ENCODE measurements around the gene ADCY3. TPM values are rescaled to one million over a fixed set of nuclear protein-coding genes. Genes with fewer than 3 reads are reported as not detected.

Gene ADCY3
- total RNA-seq, 1 experiment from 2014 or later = 71.1 TPM

DNA sequence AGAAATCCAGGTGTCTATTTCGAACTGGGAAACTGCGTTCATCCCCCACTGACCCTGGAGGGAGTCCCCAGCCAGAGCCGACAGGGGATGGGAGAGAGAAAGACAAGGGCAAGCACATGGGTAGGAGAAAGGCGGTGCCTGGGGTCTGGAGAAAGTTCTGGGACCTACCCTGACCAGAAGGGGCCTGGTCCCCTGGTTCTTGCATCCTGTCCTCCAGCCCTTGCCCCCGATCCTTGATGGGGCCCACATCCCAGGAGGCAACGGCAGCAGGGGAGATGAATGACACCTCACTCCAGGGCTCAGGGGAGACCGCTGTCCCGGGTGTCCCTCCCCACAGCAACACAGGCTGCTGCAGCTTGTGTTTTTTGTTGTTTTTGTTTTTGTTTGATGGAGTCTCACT lies 4.9 kb downstream of the ADCY3 start (continued):
- TF ChIP-seq, protein P1, sequence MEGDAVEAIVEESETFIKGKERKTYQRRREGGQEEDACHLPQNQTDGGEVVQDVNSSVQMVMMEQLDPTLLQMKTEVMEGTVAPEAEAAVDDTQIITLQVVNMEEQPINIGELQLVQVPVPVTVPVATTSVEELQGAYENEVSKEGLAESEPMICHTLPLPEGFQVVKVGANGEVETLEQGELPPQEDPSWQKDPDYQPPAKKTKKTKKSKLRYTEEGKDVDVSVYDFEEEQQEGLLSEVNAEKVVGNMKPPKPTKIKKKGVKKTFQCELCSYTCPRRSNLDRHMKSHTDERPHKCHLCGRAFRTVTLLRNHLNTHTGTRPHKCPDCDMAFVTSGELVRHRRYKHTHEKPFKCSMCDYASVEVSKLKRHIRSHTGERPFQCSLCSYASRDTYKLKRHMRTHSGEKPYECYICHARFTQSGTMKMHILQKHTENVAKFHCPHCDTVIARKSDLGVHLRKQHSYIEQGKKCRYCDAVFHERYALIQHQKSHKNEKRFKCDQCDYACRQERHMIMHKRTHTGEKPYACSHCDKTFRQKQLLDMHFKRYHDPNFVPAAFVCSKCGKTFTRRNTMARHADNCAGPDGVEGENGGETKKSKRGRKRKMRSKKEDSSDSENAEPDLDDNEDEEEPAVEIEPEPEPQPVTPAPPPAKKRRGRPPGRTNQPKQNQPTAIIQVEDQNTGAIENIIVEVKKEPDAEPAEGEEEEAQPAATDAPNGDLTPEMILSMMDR (IDR thresholded peaks at IDR 0.05 in 2 of 3, conservative IDR thresholded peaks at IDR 0.05 in 1 of 3; ENCODE audit: borderline replicate concordance in 1 of 3, insufficient read depth in 1 of 3, low read depth in 2 of 3, low read length in 2 of 3) = no peak
- TF ChIP-seq RAD21 (IDR thresholded peaks at IDR 0.05; ENCODE audit: low read depth) = no peak
- TF ChIP-seq SIN3A (IDR thresholded peaks at IDR 0.05; ENCODE audit: low read depth) = no peak
- TF ChIP-seq EGR1 (IDR thresholded peaks at IDR 0.05; ENCODE audit: low read depth) = no peak
- no peak for TF ChIP-seq ZNF274 (IDR thresholded peaks at IDR 0.05; ENCODE audit: low read depth, low read length)
- TF ChIP-seq, protein P2, sequence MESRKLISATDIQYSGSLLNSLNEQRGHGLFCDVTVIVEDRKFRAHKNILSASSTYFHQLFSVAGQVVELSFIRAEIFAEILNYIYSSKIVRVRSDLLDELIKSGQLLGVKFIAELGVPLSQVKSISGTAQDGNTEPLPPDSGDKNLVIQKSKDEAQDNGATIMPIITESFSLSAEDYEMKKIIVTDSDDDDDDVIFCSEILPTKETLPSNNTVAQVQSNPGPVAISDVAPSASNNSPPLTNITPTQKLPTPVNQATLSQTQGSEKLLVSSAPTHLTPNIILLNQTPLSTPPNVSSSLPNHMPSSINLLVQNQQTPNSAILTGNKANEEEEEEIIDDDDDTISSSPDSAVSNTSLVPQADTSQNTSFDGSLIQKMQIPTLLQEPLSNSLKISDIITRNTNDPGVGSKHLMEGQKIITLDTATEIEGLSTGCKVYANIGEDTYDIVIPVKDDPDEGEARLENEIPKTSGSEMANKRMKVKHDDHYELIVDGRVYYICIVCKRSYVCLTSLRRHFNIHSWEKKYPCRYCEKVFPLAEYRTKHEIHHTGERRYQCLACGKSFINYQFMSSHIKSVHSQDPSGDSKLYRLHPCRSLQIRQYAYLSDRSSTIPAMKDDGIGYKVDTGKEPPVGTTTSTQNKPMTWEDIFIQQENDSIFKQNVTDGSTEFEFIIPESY (IDR thresholded peaks at IDR 0.05; ENCODE audit: extremely low read depth, insufficient replicate concordance, low read length) = no peak
- TF ChIP-seq, protein P3, sequence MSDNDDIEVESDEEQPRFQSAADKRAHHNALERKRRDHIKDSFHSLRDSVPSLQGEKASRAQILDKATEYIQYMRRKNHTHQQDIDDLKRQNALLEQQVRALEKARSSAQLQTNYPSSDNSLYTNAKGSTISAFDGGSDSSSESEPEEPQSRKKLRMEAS (IDR thresholded peaks at IDR 0.05) = no peak

DNA sequence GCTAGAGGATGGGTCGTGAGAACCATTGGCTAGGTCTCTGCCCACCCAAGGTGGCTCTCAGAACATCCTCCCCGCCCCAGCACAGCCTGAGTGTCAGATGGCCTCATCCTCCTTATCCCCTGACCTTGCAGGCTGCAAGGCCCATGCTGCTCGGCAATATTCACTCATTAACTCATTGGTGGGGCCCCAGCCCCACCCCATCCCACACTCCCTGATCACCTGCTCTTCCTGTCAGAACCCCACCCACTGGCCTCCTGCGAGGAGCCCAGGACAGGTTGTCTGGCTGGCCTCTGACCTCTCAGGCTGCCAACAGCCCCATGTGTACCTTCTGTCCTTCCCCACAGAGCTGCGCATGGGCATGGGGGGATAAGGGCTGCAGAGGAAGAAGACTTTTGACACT lies 5.3 kb downstream of the ADCY3 start:
- intact Hi-C loops (cut with micrococcal nuclease) = no loop called here
- Histone ChIP-seq H3K79me2 (ENCODE audit: insufficient read depth, low read length) (peaks cover 92% of the 10 kb centered on the region), H4K20me1 (ENCODE audit: insufficient read depth) (no peaks in the 10 kb centered on the region), H3K4me1 (ENCODE audit: control insufficient read depth in 1 of 2, insufficient read depth in 2 of 2, low read length in 2 of 2) (peaks cover 3 to 10% of the 10 kb centered on the region in 2 experiments; a peak in 2 of 4 replicates), H3K36me3 (ENCODE audit: control insufficient read depth in 1 of 2, insufficient read depth in 2 of 2, low read length in 2 of 2) (peaks cover 4 to 29% of the 10 kb centered on the region in 2 experiments; a peak in 3 of 4 replicates), H3K4me2 (ENCODE audit: low read length) (no peak overlapping the region), H3K4me3 (replicated peaks in 1 of 2; ENCODE audit: low read depth in 1 of 2, low read length in 2 of 2) (no peak overlapping the region), H3K9me2 (ENCODE audit: insufficient read depth) (no peaks in the 10 kb centered on the region), H3K27me3 (ENCODE audit: insufficient read depth, low read length) (no peaks in the 10 kb centered on the region), H3K9ac (ENCODE audit: low read length) (no peak overlapping the region), H3K27ac (ENCODE audit: low read depth, low read length) (no peak overlapping the region), H2AFZ (ENCODE audit: low read depth, low read length, poor library complexity, severe bottlenecking) (no peak overlapping the region), H3K9me3 (ENCODE audit: control insufficient read depth in 1 of 2, insufficient read depth in 1 of 2, low read depth in 1 of 2, low read length in 2 of 2) (peaks cover 0 to 7% of the 10 kb centered on the region in 2 experiments; a peak in 1 of 4 replicates)
- POLR2A ChIA-PET = no interaction called here
- DNase-seq (ENCODE audit: low read depth, low spot score) (no peak), ATAC-seq (no peak)
- TF ChIP-seq, protein P2 (IDR thresholded peaks at IDR 0.05; ENCODE audit: extremely low read depth, insufficient replicate concordance, low read length) = no peak
- TF ChIP-seq, protein P1 (IDR thresholded peaks at IDR 0.05 in 2 of 3, conservative IDR thresholded peaks at IDR 0.05 in 1 of 3; ENCODE audit: borderline replicate concordance in 1 of 3, insufficient read depth in 1 of 3, low read depth in 2 of 3, low read length in 2 of 3) = no peak
- TF ChIP-seq ZNF274 (IDR thresholded peaks at IDR 0.05; ENCODE audit: low read depth, low read length) = no peak
- RAD21 ChIA-PET (ENCODE audit: low non-redundant PET in 1 of 2, low total read pairs in 2 of 2, uncharacterized antibody in 2 of 2, unreplicated experiment in 2 of 2) = no interaction called here
- BruUV-seq (replicated peaks) = no TSS peak
- CTCF ChIA-PET = no interaction called here

All from HCT116 (cell line).